ENCODE results near the gene ZNF79. TPM values are rescaled to one million over a fixed set of nuclear protein-coding genes. Genes with fewer than 3 reads are reported as not detected.

ZNF79 gene
- total and polyA plus RNA-seq, 2 experiments from 2014 or later, result 2.2 to 6.3 TPM

DNA sequence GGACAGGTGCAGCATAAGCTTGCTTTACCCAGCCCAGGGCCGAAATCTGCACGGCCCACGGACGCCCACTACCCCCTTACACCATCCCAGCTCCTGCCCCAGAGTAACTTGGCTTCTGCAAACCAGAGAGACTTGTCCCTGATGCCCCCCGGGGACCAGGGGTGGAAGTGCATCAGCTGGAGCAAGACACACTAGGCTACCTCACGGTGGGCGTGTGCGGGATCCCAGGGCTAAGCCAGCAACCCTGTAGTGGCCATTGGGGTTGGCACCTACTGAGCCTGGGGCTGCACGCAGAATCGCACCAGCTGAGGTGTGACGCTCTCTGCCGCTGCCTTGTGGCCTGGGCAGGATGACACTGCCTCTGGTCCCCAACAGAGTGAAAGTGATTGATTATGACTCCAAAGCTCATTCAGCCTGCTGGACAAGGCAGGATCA is 6.1 kb upstream of the ZNF79 start:
- Histone ChIP-seq H3K27me3 (ENCODE audit: insufficient read depth) (no peaks in the 10 kb centered on the region), H3K9me2 (ENCODE audit: insufficient read depth) (no peaks in the 10 kb centered on the region), H3K4me2 (0 out of 2 replicates have a peak overlapping the region, but pooled peaks have one; percentile 75), H3F3A (replicated peaks; ENCODE audit: low read depth) (0 out of 2 replicates have a peak, but pooled peaks cover 6% of the 10 kb centered on the region), H3K27ac (ENCODE audit: low read depth) (no peak overlapping the region), H3K36me3 (ENCODE audit: insufficient read depth) (no peaks in the 10 kb centered on the region), H3K4me1 (ENCODE audit: insufficient read depth) (peaks cover 6% of the 10 kb centered on the region; the same call in 1 of the 2 replicates), H2AFZ (no peak overlapping the region), H3K4me3 (no peak overlapping the region), H3K79me2 (replicated peaks; ENCODE audit: insufficient read depth) (0 out of 2 replicates have a peak, but pooled peaks cover 2% of the 10 kb centered on the region), H4K20me1 (replicated peaks; ENCODE audit: insufficient read depth) (no peaks in the 10 kb centered on the region)
- peak; percentile 98 for ATAC-seq
- peak; percentile 92 for DNase-seq (ENCODE audit: low spot score)
- TF ChIP-seq JUNB (IDR thresholded peaks at IDR 0.05; ENCODE audit: unreplicated experiment) (no peak), CTCF (conservative IDR thresholded peaks at IDR 0.05; ENCODE audit: low read depth in 2 of 2) (peak; percentile 51 to 70)
- H3K9me3 Mint-ChIP-seq, result no peaks in the 10 kb centered on the region
- H3K36me3 Mint-ChIP-seq (ENCODE audit: low read depth), result peaks cover 6% of the 10 kb centered on the region; the same call in 1 of the 3 replicates
- no peak overlapping the region for H3K27ac Mint-ChIP-seq
- H3K27me3 Mint-ChIP-seq (ENCODE audit: insufficient read depth, low read depth, poor library complexity), result peaks cover 13% of the 10 kb centered on the region
- peaks cover 23% of the 10 kb centered on the region for H3K4me1 Mint-ChIP-seq
- H3K4me3 Mint-ChIP-seq, result peak overlapping the region; percentile 30; the same call in 1 of the 3 replicates

- no peaks in the 10 kb centered on the region for H3K27me3 ChIP-seq (ENCODE audit: insufficient read depth)
- no peaks in the 10 kb centered on the region for H3K9me2 ChIP-seq (ENCODE audit: insufficient read depth)
- Mint-ChIP-seq H3K27ac (no peak overlapping the region), H3K27me3 (ENCODE audit: insufficient read depth, low read depth, poor library complexity) (peaks cover 20% of the 10 kb centered on the region), H3K4me1 (peaks cover 24% of the 10 kb centered on the region), H3K36me3 (ENCODE audit: low read depth) (no peaks in the 10 kb centered on the region; the same call in 2 of the 3 replicates), H3K9me3 (no peaks in the 10 kb centered on the region), H3K4me3 (peak overlapping the region; percentile 76; the same call in 2 of the 3 replicates)
- no peak for DNase-seq (ENCODE audit: low spot score)
- H4K20me1 ChIP-seq (replicated peaks; ENCODE audit: insufficient read depth), result no peaks in the 10 kb centered on the region
- H2AFZ ChIP-seq, result no peak overlapping the region
- no peaks in the 10 kb centered on the region for H3K36me3 ChIP-seq (ENCODE audit: insufficient read depth)
- no peak for ATAC-seq
- peaks cover 3% of the 10 kb centered on the region; the same call in 1 of the 2 replicates for H3K79me2 ChIP-seq (replicated peaks; ENCODE audit: insufficient read depth)
- H3K4me2 ChIP-seq, result peak overlapping the region; percentile 75
- H3K27ac ChIP-seq (ENCODE audit: low read depth), result no peak overlapping the region
- peak overlapping the region; percentile 48; the same call in 1 of the 2 replicates for H3K4me3 ChIP-seq
- peaks cover 6% of the 10 kb centered on the region; the same call in 1 of the 2 replicates for H3K4me1 ChIP-seq (ENCODE audit: insufficient read depth)
- H3F3A ChIP-seq (replicated peaks; ENCODE audit: low read depth), result 0 out of 2 replicates have a peak, but pooled peaks cover 6% of the 10 kb centered on the region
- TF ChIP-seq EZH2 (IDR thresholded peaks at IDR 0.05; ENCODE audit: low read depth, unreplicated experiment), result no peak
- TF ChIP-seq POLR2AphosphoS5 (IDR thresholded peaks at IDR 0.05; ENCODE audit: low read depth), result no peak
- TF ChIP-seq ZNF462 (CRISPR knock-in tag; IDR thresholded peaks at IDR 0.05), result no peak
- TF ChIP-seq ETS1 (IDR thresholded peaks at IDR 0.05), result no peak
- no peak for TF ChIP-seq STAT1 (IDR thresholded peaks at IDR 0.05; ENCODE audit: unreplicated experiment)
- TF ChIP-seq ZNF114 (CRISPR knock-in tag; IDR thresholded peaks at IDR 0.05), result no peak
- no peak for TF ChIP-seq EZH2phosphoT487 (IDR thresholded peaks at IDR 0.05; ENCODE audit: unreplicated experiment)
- TF ChIP-seq ZNF331 (CRISPR knock-in tag; IDR thresholded peaks at IDR 0.05; ENCODE audit: low read depth), result no peak
- no peak for TF ChIP-seq JUNB (IDR thresholded peaks at IDR 0.05; ENCODE audit: unreplicated experiment)
- no peak for TF ChIP-seq CTCF (conservative IDR thresholded peaks at IDR 0.05; ENCODE audit: low read depth in 2 of 2)
Observed at GRCh38 chr9:127419348-127419747, 4.8 kb upstream of the ZNF79 start.

All from GM23338 (cell line).